ENCODE results near the gene CENPE. TPM values are rescaled to one million over a fixed set of nuclear protein-coding genes. Genes with fewer than 3 reads are reported as not detected.

The CENPE gene
- total and polyA plus RNA-seq, 2 of the 8 experiments (the other 6 are each of a cell fraction or from before 2014, with no cell fraction given), result 2.1 to 49.0 TPM

DNA sequence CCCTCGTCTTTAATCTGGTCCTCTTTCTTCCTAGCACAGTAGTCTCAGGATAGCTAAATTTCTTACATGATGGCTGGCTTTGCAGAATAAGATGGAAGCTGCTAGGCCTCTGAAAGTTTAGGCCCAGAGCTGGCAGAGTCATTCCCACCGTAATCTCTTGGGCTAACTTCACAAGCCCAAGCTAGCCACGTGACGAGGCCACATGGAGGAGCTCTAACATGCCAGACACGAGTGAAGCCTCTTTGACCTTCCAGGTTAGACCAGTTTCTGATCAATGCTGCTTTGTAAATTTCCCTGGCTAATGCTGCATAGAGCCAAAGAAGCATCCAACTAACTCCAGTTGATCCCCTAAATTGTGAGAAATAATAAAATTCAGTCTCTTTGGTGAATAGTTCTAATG, 9.5 kb upstream of the CENPE start (continued):
- TF ChIP-seq, protein P1, sequence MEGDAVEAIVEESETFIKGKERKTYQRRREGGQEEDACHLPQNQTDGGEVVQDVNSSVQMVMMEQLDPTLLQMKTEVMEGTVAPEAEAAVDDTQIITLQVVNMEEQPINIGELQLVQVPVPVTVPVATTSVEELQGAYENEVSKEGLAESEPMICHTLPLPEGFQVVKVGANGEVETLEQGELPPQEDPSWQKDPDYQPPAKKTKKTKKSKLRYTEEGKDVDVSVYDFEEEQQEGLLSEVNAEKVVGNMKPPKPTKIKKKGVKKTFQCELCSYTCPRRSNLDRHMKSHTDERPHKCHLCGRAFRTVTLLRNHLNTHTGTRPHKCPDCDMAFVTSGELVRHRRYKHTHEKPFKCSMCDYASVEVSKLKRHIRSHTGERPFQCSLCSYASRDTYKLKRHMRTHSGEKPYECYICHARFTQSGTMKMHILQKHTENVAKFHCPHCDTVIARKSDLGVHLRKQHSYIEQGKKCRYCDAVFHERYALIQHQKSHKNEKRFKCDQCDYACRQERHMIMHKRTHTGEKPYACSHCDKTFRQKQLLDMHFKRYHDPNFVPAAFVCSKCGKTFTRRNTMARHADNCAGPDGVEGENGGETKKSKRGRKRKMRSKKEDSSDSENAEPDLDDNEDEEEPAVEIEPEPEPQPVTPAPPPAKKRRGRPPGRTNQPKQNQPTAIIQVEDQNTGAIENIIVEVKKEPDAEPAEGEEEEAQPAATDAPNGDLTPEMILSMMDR (IDR thresholded peaks at IDR 0.05; ENCODE audit: control extremely low read depth in 1 of 3, insufficient read depth in 1 of 3, low read depth in 1 of 3, low read length in 3 of 3), result peak; percentile 57 to 69 (median 59)
- peak; percentile 86 to 89 for TF ChIP-seq RAD21 (IDR thresholded peaks at IDR 0.05 in 1 of 2, conservative IDR thresholded peaks at IDR 0.05 in 1 of 2; ENCODE audit: low read depth in 2 of 2, low read length in 2 of 2)

Data from H1 (cell line).